K562 (cell line): ENCODE results near the gene STK17A. TPM values are rescaled to one million over a fixed set of nuclear protein-coding genes. Genes with fewer than 3 reads are reported as not detected.

Experiments used
- ATAC-seq: fragments of 200-7000 bp; cut with Tn5 transposase; 3 replicates; pipeline ENCODE4 v1.9.1; 2020; ENCODE audit warnings: moderate library complexity
- BruUV-seq: library from RNA; stranded (reverse); fragments of 400-500 nt; replicated peaks from 2 replicates; lab custom pipeline; 2021; lab: Mats Ljungman, UMichigan
- CTCF ChIA-PET: fragments of 300-600 bp; formaldehyde crosslinking; extraction: SDS; loops from one replicate; lab custom pipeline; 2021; ENCODE audit warnings: low intra/inter-chr PET ratio; lab: Yijun Ruan, JAX
- POLR2A ChIA-PET: fragments of 300-600, 350-650 bp; sonication (Branson Sonifier 250); formaldehyde crosslinking; extraction: SDS; loops from one replicate; lab custom pipeline; 2021; ENCODE audit warnings: antibody characterized with exemption, inconsistent platforms; lab: Yijun Ruan, JAX
- DNase-seq, 4 experiments: peaks; one replicate each; pipeline versions ENCODE4 v3.0.0 to v3.0.0-alpha.2; 2011 to 2018; ENCODE audit warnings: low spot score in 3 of 4, mixed read lengths in 3 of 4; ENCODE audit errors: extremely low read depth in 1 of 4
- FAIRE-seq: peaks from 2 replicates; lab custom pipeline; 2011; peaks lifted over from hg19 to GRCh38; lab: Jason Lieb, UNC
- H2AFZ ChIP-seq: 2 replicates; pipeline ENCODE4 v1.6.0; 2011; ENCODE audit warnings: low read depth, low read length, control low read depth, inconsistent platforms
- H3K27ac ChIP-seq: fragments of 200-600 bp; 3 replicates; pipeline ENCODE4 v1.8.0; 2011; ENCODE audit warnings: low read depth, mild to moderate bottlenecking, control low read depth, inconsistent platforms, low read length, moderate library complexity, mixed read lengths; ENCODE audit errors: extremely low read depth
- H3K27me3 ChIP-seq, 2 experiments: fragments of 300-600 bp in 1 of 2; 2 replicates in 1 of 2; 3 replicates in 1 of 2; pipeline versions ENCODE4 v1.6.0 to v1.8.0; 2011; ENCODE audit warnings: inconsistent platforms in 2 of 2, low read length in 2 of 2, mild to moderate bottlenecking in 1 of 2, mixed read lengths in 1 of 2, moderate library complexity in 1 of 2; ENCODE audit not compliant: control insufficient read depth in 2 of 2, insufficient read depth in 2 of 2
- H3K36me3 ChIP-seq: fragments of 300-600 bp; 3 replicates; pipeline ENCODE4 v1.8.0; 2011; ENCODE audit warnings: mild to moderate bottlenecking, low read length, inconsistent platforms; ENCODE audit not compliant: control insufficient read depth, insufficient read depth
- H3K4me1 ChIP-seq, 2 experiments: fragments of 200-600 bp in 1 of 2; replicated peaks in 1 of 2; 2 replicates in 1 of 2; 3 replicates in 1 of 2; pipeline versions ENCODE4 v1.5.1 to v1.8.0; 2011; ENCODE audit warnings: inconsistent platforms in 2 of 2, low read length in 2 of 2, mild to moderate bottlenecking in 1 of 2, mixed read lengths in 1 of 2, moderate library complexity in 1 of 2; ENCODE audit not compliant: control insufficient read depth in 2 of 2, insufficient read depth in 2 of 2
- H3K4me2 ChIP-seq: 2 replicates; pipeline ENCODE4 v1.6.1; 2011; ENCODE audit warnings: low read length, control low read depth, inconsistent platforms, mixed read lengths; ENCODE audit not compliant: insufficient read depth
- H3K4me3 ChIP-seq: fragments of 200-600 bp; sonication (generic), shearing (Covaris generic); 2 replicates; pipeline ENCODE4 v1.5.1; 2016; ENCODE audit warnings: control low read depth, inconsistent platforms
- H3K79me2 ChIP-seq: fragments of 200-600 bp; 3 replicates; pipeline ENCODE4 v1.8.0; 2011; ENCODE audit warnings: low read length, inconsistent platforms; ENCODE audit not compliant: control insufficient read depth, insufficient read depth
- H3K9ac ChIP-seq, 2 experiments: 2 replicates each; pipeline versions ENCODE4 v1.6.0 to v1.6.1; 2011; ENCODE audit warnings: low read depth in 2 of 2, low read length in 2 of 2, control low read depth in 1 of 2, inconsistent platforms in 1 of 2, mild to moderate bottlenecking in 1 of 2, mixed read lengths in 1 of 2; ENCODE audit not compliant: insufficient read depth in 1 of 2
- H3K9me1 ChIP-seq: one replicate; pipeline ENCODE4 v1.6.0; 2011; ENCODE audit warnings: inconsistent platforms, mild to moderate bottlenecking, low read length, moderate library complexity; ENCODE audit not compliant: control insufficient read depth, insufficient read depth
- H3K9me3 ChIP-seq: replicated peaks from 2 replicates; pipeline ENCODE4 v1.5.1; 2011; ENCODE audit warnings: low read depth, low read length, inconsistent platforms; ENCODE audit not compliant: control insufficient read depth, insufficient read depth
- H4K20me1 ChIP-seq: replicated peaks from 2 replicates; pipeline ENCODE4 v1.6.1; 2011; ENCODE audit warnings: low read length, inconsistent platforms, mixed read lengths; ENCODE audit not compliant: control insufficient read depth, insufficient read depth
- CBFA2T2 ChIP-seq: fragments of 450-650 bp; conservative IDR thresholded peaks from 2 replicates; pipeline ENCODE4 v1.6.1; 2017; ENCODE audit warnings: mild to moderate bottlenecking
- CXXC5 ChIP-seq: fragments of 250-450 bp; sonication (Bioruptor Pico); IDR thresholded peaks from 2 replicates; pipeline ENCODE4 v1.8.0; 2022; ENCODE audit warnings: inconsistent platforms, mild to moderate bottlenecking, moderate library complexity
- GTF2F1 ChIP-seq: IDR thresholded peaks from 2 replicates; pipeline ENCODE4 v1.6.1; 2011; ENCODE audit warnings: low read depth, low read length, improper control_type of control experiment
- HNRNPK ChIP-seq: fragments of 200-400 bp; formaldehyde crosslinking; IDR thresholded peaks from one replicate; pipeline ENCODE4 v1.6.1; 2018; ENCODE audit warnings: mild to moderate bottlenecking, low read depth, low read length; ENCODE audit not compliant: poor library complexity, severe bottlenecking
- IRF9 ChIP-seq: fragments of 450-650 bp; IDR thresholded peaks from 2 replicates; pipeline ENCODE4 v1.6.1; 2016; ENCODE audit warnings: missing biosample characterization, missing genetic modification characterization
- KLF10 ChIP-seq: fragments of 250-450 bp; sonication (Bioruptor Pico); IDR thresholded peaks from 2 replicates; pipeline ENCODE4 v1.6.1; 2021; ENCODE audit warnings: matching md5 sums
- KLF13 ChIP-seq: fragments of 450-650 bp; IDR thresholded peaks from 2 replicates; pipeline ENCODE4 v1.6.1; 2016; ENCODE audit warnings: missing genetic modification characterization, low read depth, mild to moderate bottlenecking, missing compliant biosample characterization, moderate library complexity, borderline replicate concordance
- MECOM ChIP-seq: fragments of 250-450 bp; sonication (Bioruptor Pico); IDR thresholded peaks from 2 replicates; pipeline ENCODE4 v1.8.0; 2022; ENCODE audit warnings: inconsistent platforms
- OTX1 ChIP-seq: fragments of 450-650 bp; formaldehyde crosslinking; IDR thresholded peaks from 2 replicates; pipeline ENCODE4 v1.4.0; 2022; ENCODE audit warnings: mild to moderate bottlenecking
- POLR3A ChIP-seq: IDR thresholded peaks from 2 replicates; pipeline ENCODE4 v1.6.1; 2011; ENCODE audit warnings: borderline replicate concordance, mild to moderate bottlenecking, moderate library complexity; ENCODE audit not compliant: insufficient read length, insufficient read depth; ENCODE audit errors: extremely low read depth
- RAD51 ChIP-seq: fragments of 450-650 bp; IDR thresholded peaks from 2 replicates; pipeline ENCODE4 v1.7.1; 2016; ENCODE audit warnings: low read depth, mild to moderate bottlenecking, borderline replicate concordance
- RBBP5 ChIP-seq: fragments of 200-600 bp; sonication (generic); IDR thresholded peaks from 2 replicates; pipeline ENCODE4 v1.6.1; 2012; ENCODE audit warnings: borderline replicate concordance, mild to moderate bottlenecking, low read length, control low read depth, inconsistent platforms; ENCODE audit not compliant: insufficient read depth, poor library complexity, severe bottlenecking
- RBFOX2 ChIP-seq: fragments of 200-400 bp; formaldehyde crosslinking; IDR thresholded peaks from 2 replicates; pipeline ENCODE4 v1.6.1; 2017; ENCODE audit warnings: low read depth, mild to moderate bottlenecking, low read length, moderate library complexity
- RBM39 ChIP-seq: fragments of 200-400 bp; formaldehyde crosslinking; optimal IDR thresholded peaks from 2 replicates; pipeline ENCODE3; 2018; ENCODE audit warnings: low read depth, low read length
- SAFB2 ChIP-seq: fragments of 200-400 bp; formaldehyde crosslinking; IDR thresholded peaks from 2 replicates; pipeline ENCODE4 v1.6.1; 2018; ENCODE audit warnings: borderline replicate concordance, low read length, low read depth, moderate library complexity; ENCODE audit not compliant: severe bottlenecking
- SRF ChIP-seq, 2 experiments: fragments of 250-450, 450-650 bp in 1 of 2; sonication (Bioruptor Pico) in 1 of 2; sonication (generic) in 1 of 2; formaldehyde crosslinking; IDR thresholded peaks; 2 replicates each; pipeline versions ENCODE4 v1.5.0 to v1.5.1; 2020 to 2022; ENCODE audit warnings: mild to moderate bottlenecking in 1 of 2, missing genetic modification reagents in 1 of 2
- TCF7L2 ChIP-seq: fragments of 150-350 bp; IDR thresholded peaks from 2 replicates; pipeline ENCODE4 v1.6.1; 2016; ENCODE audit warnings: low read depth, mild to moderate bottlenecking, low read length, moderate library complexity
- ZFPM2 ChIP-seq: fragments of 250-450 bp; sonication (Bioruptor Pico); IDR thresholded peaks from 2 replicates; pipeline ENCODE4 v1.5.1; 2022; ENCODE audit warnings: mild to moderate bottlenecking
- ZNF263 ChIP-seq: sonication (generic); formaldehyde crosslinking; IDR thresholded peaks from 2 replicates; pipeline ENCODE4 v1.8.0; 2022; ENCODE audit warnings: mild to moderate bottlenecking, missing genetic modification reagents, borderline replicate concordance
- ZNF316 ChIP-seq: fragments of 450-650 bp; IDR thresholded peaks from 2 replicates; pipeline ENCODE4 v1.6.1; 2016
- ZNF717 ChIP-seq: fragments of 250-450 bp; sonication (Bioruptor Pico); IDR thresholded peaks from 2 replicates; pipeline ENCODE4 v1.5.0; 2021
- WGBS: fragments of 100-300 bp; shearing (Covaris generic); methylation state at CpG from one replicate; pipeline ENCODE4 v1.1.6; 2016; ENCODE audit warnings: low coverage, mixed read lengths; ENCODE audit not compliant: insufficient coverage; ENCODE audit errors: missing lambda C conversion rate; 5-methylcytosine and 5-hydroxymethylcytosine counted together
- in situ Hi-C: fragments of 300-500 bp; cut with MboI; formaldehyde crosslinking; loops from 4 replicates; pipeline ENCODE4 v1.15.0; 2018; ENCODE audit warnings: inconsistent platforms, mixed read lengths
- intact Hi-C: fragments of 100-400 bp; cut with micrococcal nuclease; formaldehyde crosslinking; loops from 2 replicates; pipeline ENCODE4 v1.14.2; 2022
- polyA plus RNA-seq, 8 experiments: library from polyadenylated mRNA; depleted of rRNA in 4 of 8; stranded (reverse) in 5 of 8; unstranded in 3 of 8; fragments of >200 nt; fragmentation: Nextera tagmentation in 2 of 8; fragmentation: Illumina TruSeq in 1 of 8; extraction: Ambion mirVana in 2 of 8; extraction: Trizol in 1 of 8; gene quantifications; 2 replicates each; pipeline versions ENCODE4 v1.2.1 to v1.2.3, GENCODE V29; 2011 to 2014; ENCODE audit warnings: inconsistent platforms in 1 of 8, missing spikeins in 1 of 8
- total RNA-seq, 7 experiments: library from RNA; depleted of rRNA in 6 of 7; stranded (reverse); fragments of >200 nt in 6 of 7; fragmentation: Illumina TruSeq in 2 of 7; extraction: Trizol in 2 of 7; gene quantifications; 2 replicates each; pipeline versions ENCODE4 v1.2.1 to v1.2.3, GENCODE V29; 2011 to 2021; ENCODE audit warnings: low replicate concordance in 1 of 7
- TF ChIP-seq, protein P1 (sequence below): fragments of 450-650 bp; IDR thresholded peaks from 2 replicates; pipeline ENCODE4 v1.6.1; 2014; ENCODE audit warnings: low read depth, mild to moderate bottlenecking, moderate library complexity, borderline replicate concordance

Gene STK17A
- total and polyA plus RNA-seq, 9 of the 15 experiments (the other 6 are each of a cell fraction or from before 2014, with no cell fraction given) = 3.4 to 16.3 (median 13.2) TPM

- no peak for TF ChIP-seq ZNF263 (CRISPR knock-in tag)
- no peak for TF ChIP-seq MECOM (CRISPR knock-in tag)
- TF ChIP-seq GTF2F1 = no peak
- TF ChIP-seq KLF13 (tag) = no peak
- no peak for TF ChIP-seq RBBP5
Measured at GRCh38 chr7:43562383-43562782, 20.5 kb upstream of the STK17A start (continued).

DNA sequence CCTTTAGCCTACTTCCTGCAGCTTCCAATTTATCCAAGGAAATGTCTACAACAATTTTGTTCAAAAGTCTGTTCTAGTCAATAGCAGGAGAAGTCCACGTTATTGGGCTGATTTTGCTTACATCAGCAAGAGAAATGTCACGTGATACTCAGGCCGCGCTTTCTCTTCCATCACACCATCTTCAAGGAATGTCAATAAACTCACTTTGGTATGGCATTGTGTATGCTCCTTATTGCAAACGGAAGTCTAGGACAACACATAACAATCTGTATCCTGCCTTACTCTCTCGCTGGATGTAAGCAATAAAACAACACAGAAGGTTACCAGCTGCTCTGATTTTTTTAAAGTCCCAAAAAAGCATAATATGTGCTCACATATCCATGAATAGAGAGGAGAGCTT, 17.1 kb upstream of the STK17A start:
- Histone ChIP-seq H2AFZ (peak overlapping the region; percentile 69; the same call in 1 of the 2 replicates), H3K9me1 (no peaks in the 10 kb centered on the region), H3K9me3 (no peaks in the 10 kb centered on the region), H4K20me1 (no peaks in the 10 kb centered on the region), H3K27ac (no peak overlapping the region), H3K36me3 (no peaks in the 10 kb centered on the region), H3K27me3 (peaks cover 5% of the 10 kb centered on the region in 2 experiments), H3K9ac (no peak overlapping the region), H3K4me1 (no peaks in the 10 kb centered on the region), H3K4me2 (no peak overlapping the region; the same call in 1 of the 2 replicates), H3K79me2 (no peaks in the 10 kb centered on the region), H3K4me3 (no peak overlapping the region)
- POLR2A ChIA-PET = no interaction called here
- intact Hi-C loops (no loop called here), in situ Hi-C loops (no loop called here)
- CTCF ChIA-PET = no interaction called here
- ATAC-seq = no peak
- WGBS = 15% methylated on average over 6 of the region's 6 CpGs
- DNase-seq = no peak
- no TSS peak for BruUV-seq
- FAIRE-seq = peak; percentile 69
- TF ChIP-seq HNRNPK = no peak
- TF ChIP-seq IRF9 (tag) = no peak
- TF ChIP-seq RBM39 = no peak
- no peak for TF ChIP-seq OTX1 (CRISPR knock-in tag)
- no peak for TF ChIP-seq ZNF717
- no peak for TF ChIP-seq CXXC5 (CRISPR knock-in tag)
- peak; percentile 62 for TF ChIP-seq CBFA2T2
- TF ChIP-seq TCF7L2 = no peak
- no peak for TF ChIP-seq SRF (CRISPR knock-in tag; IDR thresholded peaks at IDR 0.05)
- TF ChIP-seq KLF10 (CRISPR knock-in tag) = no peak
- TF ChIP-seq RAD51 = peak; percentile 95
- TF ChIP-seq, protein P1, sequence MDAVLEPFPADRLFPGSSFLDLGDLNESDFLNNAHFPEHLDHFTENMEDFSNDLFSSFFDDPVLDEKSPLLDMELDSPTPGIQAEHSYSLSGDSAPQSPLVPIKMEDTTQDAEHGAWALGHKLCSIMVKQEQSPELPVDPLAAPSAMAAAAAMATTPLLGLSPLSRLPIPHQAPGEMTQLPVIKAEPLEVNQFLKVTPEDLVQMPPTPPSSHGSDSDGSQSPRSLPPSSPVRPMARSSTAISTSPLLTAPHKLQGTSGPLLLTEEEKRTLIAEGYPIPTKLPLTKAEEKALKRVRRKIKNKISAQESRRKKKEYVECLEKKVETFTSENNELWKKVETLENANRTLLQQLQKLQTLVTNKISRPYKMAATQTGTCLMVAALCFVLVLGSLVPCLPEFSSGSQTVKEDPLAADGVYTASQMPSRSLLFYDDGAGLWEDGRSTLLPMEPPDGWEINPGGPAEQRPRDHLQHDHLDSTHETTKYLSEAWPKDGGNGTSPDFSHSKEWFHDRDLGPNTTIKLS = no peak
- TF ChIP-seq ZNF316 = peak; percentile 82
- no peak for TF ChIP-seq ZFPM2 (CRISPR knock-in tag)
- no peak for TF ChIP-seq RBFOX2
- TF ChIP-seq SAFB2 = no peak
- TF ChIP-seq POLR3A = no peak
